ENCODE measurements around the gene TAGLN2. TPM values are rescaled to one million over a fixed set of nuclear protein-coding genes. Genes with fewer than 3 reads are reported as not detected.
A peak's percentile ranks its signal among the peaks of the same experiment; 100 is the strongest.

The TAGLN2 gene
- total and polyA plus RNA-seq, 9 of the 15 experiments (the other 6 are each of a cell fraction or from before 2014, with no cell fraction given), result 192 to 683 (median 455) TPM

GRCh38 chr1:159953536-159954515 lies 28.5 kb upstream of the TAGLN2 start, which contains the start of gene SLAMF9 (continued):
- TF ChIP-seq JUND (IDR thresholded peaks at IDR 0.05; ENCODE audit: borderline replicate concordance, low read depth, low read length) (0 out of 2 replicates have a peak, but pooled peaks have one; percentile 26), JUND (tag; IDR thresholded peaks at IDR 0.05; ENCODE audit: borderline replicate concordance, low read depth, low read length) (0 out of 3 replicates have a peak, but pooled peaks have one; percentile 25), ETV6 (IDR thresholded peaks at IDR 0.05; ENCODE audit: borderline replicate concordance in 1 of 2, low read depth in 2 of 2, low read length in 1 of 2) (no peak), ETV6 (CRISPR knock-in tag; IDR thresholded peaks at IDR 0.05; ENCODE audit: borderline replicate concordance) (no peak), FOSL1 (tag; conservative IDR thresholded peaks at IDR 0.05) (peak; percentile 49; the same call in 1 of the 2 replicates), ATF3 (IDR thresholded peaks at IDR 0.05) (peak; percentile 40; the same call in 1 of the 2 replicates), ATF3 (CRISPR knock-in tag; conservative IDR thresholded peaks at IDR 0.05) (no peak)

DNA sequence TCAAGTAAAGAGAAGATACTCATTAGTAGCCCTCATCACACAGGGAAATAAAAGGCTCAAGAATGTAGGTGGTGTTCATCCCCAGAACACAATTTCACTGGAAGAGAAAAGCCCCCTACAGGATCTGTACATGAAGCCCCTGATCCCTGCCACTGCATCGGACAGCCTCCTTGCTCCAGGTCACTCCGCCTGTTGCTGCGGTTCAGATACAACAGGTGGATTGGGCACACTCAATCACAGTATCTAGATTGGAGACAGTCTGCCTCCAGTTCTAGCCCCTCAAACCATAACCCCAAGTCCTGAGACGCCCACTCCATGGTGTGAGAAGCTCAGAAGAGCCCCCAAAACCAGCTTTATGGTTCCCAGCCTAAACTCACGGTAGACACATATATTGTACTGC lies 27.6 kb upstream of the TAGLN2 start:
- BruUV-seq (replicated peaks), result no TSS peak
- Histone ChIP-seq H3K4me2 (ENCODE audit: insufficient read depth, low read length) (no peak overlapping the region), H3K4me1 (replicated peaks in 1 of 2; ENCODE audit: control insufficient read depth in 2 of 2, insufficient read depth in 2 of 2, low read length in 2 of 2) (peaks cover 10 to 19% of the 10 kb centered on the region in 2 experiments), H3K9me1 (ENCODE audit: control insufficient read depth, insufficient read depth, low read length) (no peaks in the 10 kb centered on the region), H3K9ac (ENCODE audit: insufficient read depth in 1 of 2, low read depth in 2 of 2, low read length in 2 of 2) (no peak overlapping the region), H3K4me3 (no peak overlapping the region), H2AFZ (ENCODE audit: low read depth, low read length) (no peak overlapping the region), H3K79me2 (ENCODE audit: control insufficient read depth, insufficient read depth, low read length) (no peaks in the 10 kb centered on the region), H3K36me3 (ENCODE audit: control insufficient read depth, insufficient read depth, low read length) (no peaks in the 10 kb centered on the region), H3K27ac (ENCODE audit: extremely low read depth, low read depth, low read length) (no peak overlapping the region), H4K20me1 (replicated peaks; ENCODE audit: control insufficient read depth, insufficient read depth, low read length) (no peaks in the 10 kb centered on the region), H3K9me3 (replicated peaks; ENCODE audit: control insufficient read depth, insufficient read depth, low read depth, low read length) (no peaks in the 10 kb centered on the region), H3K27me3 (ENCODE audit: control insufficient read depth in 2 of 2, insufficient read depth in 2 of 2, low read length in 2 of 2) (peaks cover 0 to 10% of the 10 kb centered on the region in 2 experiments; a peak in 3 of 5 replicates)
- ChIA-PET CTCF (ENCODE audit: low intra/inter-chr PET ratio) (no interaction called here), POLR2A (no interaction called here)
- 40% methylated on average over 5 of the region's 5 CpGs for WGBS (ENCODE audit: insufficient coverage, low coverage, missing lambda C conversion rate)
- DNase-seq (ENCODE audit: extremely low read depth in 1 of 4, low spot score in 3 of 4) (no peak), FAIRE-seq (no peak), ATAC-seq (no peak)
- in situ Hi-C loops (cut with MboI), result no loop called here
- intact Hi-C loops (cut with micrococcal nuclease), result no loop called here
- TF ChIP-seq, protein P1, sequence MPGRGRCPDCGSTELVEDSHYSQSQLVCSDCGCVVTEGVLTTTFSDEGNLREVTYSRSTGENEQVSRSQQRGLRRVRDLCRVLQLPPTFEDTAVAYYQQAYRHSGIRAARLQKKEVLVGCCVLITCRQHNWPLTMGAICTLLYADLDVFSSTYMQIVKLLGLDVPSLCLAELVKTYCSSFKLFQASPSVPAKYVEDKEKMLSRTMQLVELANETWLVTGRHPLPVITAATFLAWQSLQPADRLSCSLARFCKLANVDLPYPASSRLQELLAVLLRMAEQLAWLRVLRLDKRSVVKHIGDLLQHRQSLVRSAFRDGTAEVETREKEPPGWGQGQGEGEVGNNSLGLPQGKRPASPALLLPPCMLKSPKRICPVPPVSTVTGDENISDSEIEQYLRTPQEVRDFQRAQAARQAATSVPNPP (IDR thresholded peaks at IDR 0.05; ENCODE audit: borderline replicate concordance, insufficient read depth, insufficient read length), result no peak
- TF ChIP-seq KLF13 (tag; IDR thresholded peaks at IDR 0.05; ENCODE audit: borderline replicate concordance, low read depth), result no peak
- TF ChIP-seq ELF2 (CRISPR knock-in tag; IDR thresholded peaks at IDR 0.05), result no peak
- TF ChIP-seq, protein P2, sequence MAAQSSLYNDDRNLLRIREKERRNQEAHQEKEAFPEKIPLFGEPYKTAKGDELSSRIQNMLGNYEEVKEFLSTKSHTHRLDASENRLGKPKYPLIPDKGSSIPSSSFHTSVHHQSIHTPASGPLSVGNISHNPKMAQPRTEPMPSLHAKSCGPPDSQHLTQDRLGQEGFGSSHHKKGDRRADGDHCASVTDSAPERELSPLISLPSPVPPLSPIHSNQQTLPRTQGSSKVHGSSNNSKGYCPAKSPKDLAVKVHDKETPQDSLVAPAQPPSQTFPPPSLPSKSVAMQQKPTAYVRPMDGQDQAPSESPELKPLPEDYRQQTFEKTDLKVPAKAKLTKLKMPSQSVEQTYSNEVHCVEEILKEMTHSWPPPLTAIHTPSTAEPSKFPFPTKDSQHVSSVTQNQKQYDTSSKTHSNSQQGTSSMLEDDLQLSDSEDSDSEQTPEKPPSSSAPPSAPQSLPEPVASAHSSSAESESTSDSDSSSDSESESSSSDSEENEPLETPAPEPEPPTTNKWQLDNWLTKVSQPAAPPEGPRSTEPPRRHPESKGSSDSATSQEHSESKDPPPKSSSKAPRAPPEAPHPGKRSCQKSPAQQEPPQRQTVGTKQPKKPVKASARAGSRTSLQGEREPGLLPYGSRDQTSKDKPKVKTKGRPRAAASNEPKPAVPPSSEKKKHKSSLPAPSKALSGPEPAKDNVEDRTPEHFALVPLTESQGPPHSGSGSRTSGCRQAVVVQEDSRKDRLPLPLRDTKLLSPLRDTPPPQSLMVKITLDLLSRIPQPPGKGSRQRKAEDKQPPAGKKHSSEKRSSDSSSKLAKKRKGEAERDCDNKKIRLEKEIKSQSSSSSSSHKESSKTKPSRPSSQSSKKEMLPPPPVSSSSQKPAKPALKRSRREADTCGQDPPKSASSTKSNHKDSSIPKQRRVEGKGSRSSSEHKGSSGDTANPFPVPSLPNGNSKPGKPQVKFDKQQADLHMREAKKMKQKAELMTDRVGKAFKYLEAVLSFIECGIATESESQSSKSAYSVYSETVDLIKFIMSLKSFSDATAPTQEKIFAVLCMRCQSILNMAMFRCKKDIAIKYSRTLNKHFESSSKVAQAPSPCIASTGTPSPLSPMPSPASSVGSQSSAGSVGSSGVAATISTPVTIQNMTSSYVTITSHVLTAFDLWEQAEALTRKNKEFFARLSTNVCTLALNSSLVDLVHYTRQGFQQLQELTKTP (IDR thresholded peaks at IDR 0.05; ENCODE audit: low read depth in 1 of 2, partially characterized antibody in 2 of 2), result no peak
- no peak for TF ChIP-seq ZNF197 (CRISPR knock-in tag; IDR thresholded peaks at IDR 0.05; ENCODE audit: low read depth)
